ENCODE measurements around the gene TMC3.
"Not testable (repeated sequence)": the region's sequence is repeated elsewhere in the genome, so short reads cannot be mapped to it uniquely, and the experiment has no call there.

Gene TMC3

GRCh38 chr15:81346611-81347010 is 27.4 kb downstream of the TMC3 start:
- DNase-seq (ENCODE audit: low read depth), result no peak

- no peak for DNase-seq (ENCODE audit: low read depth)
These were observed 30.6 kb downstream of the TMC3 start for GRCh38 chr15:81343371-81343770.

GRCh38 chr15:81341351-81341750 is 32.7 kb downstream of the TMC3 start:
- no peak for DNase-seq (ENCODE audit: low read depth)

- no peak for DNase-seq (ENCODE audit: low read depth)
These were observed 34.2 kb downstream of the TMC3 start for GRCh38 chr15:81339851-81340250.

GRCh38 chr15:81339321-81339720 is 34.7 kb downstream of the TMC3 start:
- no peak for DNase-seq (ENCODE audit: low read depth)

GRCh38 chr15:81338170-81339007 is 35.6 kb downstream of the TMC3 start:
- no peak for DNase-seq (ENCODE audit: low read depth)

- DNase-seq (ENCODE audit: low read depth), result no peak
These were observed 36.3 kb downstream of the TMC3 start for GRCh38 chr15:81337713-81338157.

GRCh38 chr15:81337241-81337640 is 36.8 kb downstream of the TMC3 start:
- DNase-seq (ENCODE audit: low read depth), result no peak

GRCh38 chr15:81336568-81336967 is 37.4 kb downstream of the TMC3 start:
- DNase-seq (ENCODE audit: low read depth), result no peak

GRCh38 chr15:81335631-81336030 is 38.4 kb downstream of the TMC3 start:
- no peak for DNase-seq (ENCODE audit: low read depth)

- DNase-seq (ENCODE audit: low read depth), result no peak
These were observed 39.1 kb downstream of the TMC3 start for GRCh38 chr15:81334768-81335435.

- DNase-seq (ENCODE audit: low read depth), result no peak
These were observed 40.6 kb downstream of the TMC3 start for GRCh38 chr15:81333363-81333762.

- no peak for DNase-seq (ENCODE audit: low read depth)
These were observed 41.7 kb downstream of the TMC3 start for GRCh38 chr15:81332326-81332725.

GRCh38 chr15:81331600-81331999 is 42.4 kb downstream of the TMC3 start:
- DNase-seq (ENCODE audit: low read depth), result no peak

GRCh38 chr15:81331141-81331540 is 42.9 kb downstream of the TMC3 start:
- not testable (repeated sequence) for DNase-seq (ENCODE audit: low read depth)

GRCh38 chr15:81330366-81331090 is 43.5 kb downstream of the TMC3 start:
- no peak for DNase-seq (ENCODE audit: low read depth)

- no peak for DNase-seq (ENCODE audit: low read depth)
These were observed 44.6 kb downstream of the TMC3 start for GRCh38 chr15:81329446-81329845.

GRCh38 chr15:81327516-81327915 is 46.5 kb downstream of the TMC3 start:
- no peak for DNase-seq (ENCODE audit: low read depth)

- DNase-seq (ENCODE audit: low read depth), result no peak
These were observed 47.4 kb downstream of the TMC3 start for GRCh38 chr15:81326466-81327212.

- DNase-seq (ENCODE audit: low read depth), result peak; percentile 95
These were observed 49.8 kb downstream of the TMC3 start, which contains the start of gene STARD5 for GRCh38 chr15:81323944-81324881. STARD5 (minus strand) TSS chr15:81324141; CDS start chr15:81324099, 42 bp downstream.

GRCh38 chr15:81323559-81323943 is 50.5 kb downstream of the TMC3 start:
- no peak for DNase-seq (ENCODE audit: low read depth)
